NOMO-1 treated with dmso at 0.1 percent for 144 hours (cell line): ENCODE results near the gene NNAT.

Experiments used
- DNase-seq: peaks from one replicate; lab custom pipeline; 2025; ENCODE audit not compliant: unreplicated experiment; lab: John Stamatoyannopoulos, UW

NNAT gene

GRCh38 chr20:37501940-37502339, 19.1 kb upstream of the NNAT start:
- DNase-seq: no peak

GRCh38 chr20:37502654-37503053, 18.4 kb upstream of the NNAT start:
- no peak for DNase-seq

GRCh38 chr20:37503256-37503927, 17.7 kb upstream of the NNAT start:
- no peak for DNase-seq

- DNase-seq: no peak
Observed at GRCh38 chr20:37504404-37505096, 16.5 kb upstream of the NNAT start.

- DNase-seq: no peak
Observed at GRCh38 chr20:37505263-37506151, 15.5 kb upstream of the NNAT start.

- DNase-seq: no peak
Observed at GRCh38 chr20:37506152-37506725, 14.8 kb upstream of the NNAT start.

GRCh38 chr20:37510226-37510625, 10.8 kb upstream of the NNAT start:
- DNase-seq: no peak

- no peak for DNase-seq
Observed at GRCh38 chr20:37511610-37512275, 9.3 kb upstream of the NNAT start.

GRCh38 chr20:37513779-37514359, 7.2 kb upstream of the NNAT start:
- DNase-seq: no peak

GRCh38 chr20:37515876-37516275, 5.2 kb upstream of the NNAT start:
- no peak for DNase-seq

GRCh38 chr20:37516811-37517750, 4.0 kb upstream of the NNAT start:
- DNase-seq: no peak

GRCh38 chr20:37518059-37518458, 3.0 kb upstream of the NNAT start:
- no peak for DNase-seq

- no peak for DNase-seq
Observed at GRCh38 chr20:37518606-37519507, 2.2 kb upstream of the NNAT start.

- no peak for DNase-seq
Observed at GRCh38 chr20:37519508-37520418, 1.3 kb upstream of the NNAT start.

- DNase-seq: no peak
Observed at GRCh38 chr20:37520419-37520955, 563 bp upstream of the NNAT start.

- DNase-seq: no peak
Observed at GRCh38 chr20:37522260-37523011, 1.4 kb downstream of the NNAT start.
